GM12878 (cell line): Measurements from ENCODE around the gene VMAC. TPM values are rescaled to one million over a fixed set of nuclear protein-coding genes. Genes with fewer than 3 reads are reported as not detected.
A peak's percentile ranks its signal among the peaks of the same experiment; 100 is the strongest.

ENCODE experiments used
- ATAC-seq: fragments of 200-7000 bp; cut with Tn5 transposase; 3 replicates; pipeline ENCODE4 v1.9.1; 2020; ENCODE audit warnings: mild to moderate bottlenecking, moderate library complexity
- BruUV-seq: library from RNA; stranded (reverse); fragments of 400-500 nt; replicated peaks from 2 replicates; lab custom pipeline; 2021; lab: Mats Ljungman, UMichigan
- CTCF ChIA-PET: fragments of 300-600 bp; sonication (Branson Sonifier 250); formaldehyde crosslinking; extraction: SDS; loops from one replicate; lab custom pipeline; 2021; ENCODE audit warnings: inconsistent platforms; lab: Yijun Ruan, JAX
- POLR2A ChIA-PET: fragments of 350-600 bp; formaldehyde crosslinking; extraction: SDS; loops from one replicate; lab custom pipeline; 2021; ENCODE audit warnings: inconsistent platforms; lab: Charles Lee
- RAD21 ChIA-PET: fragments of 300-600 bp; sonication (Branson Sonifier 250); formaldehyde crosslinking; loops from one replicate; lab custom pipeline; 2023; ENCODE audit warnings: antibody characterized with exemption; ENCODE audit not compliant: unreplicated experiment; lab: Charles Lee
- SMC1A ChIA-PET: fragments of 300-600 bp; sonication (Branson Sonifier 250); formaldehyde crosslinking; loops from one replicate; lab custom pipeline; 2023; ENCODE audit not compliant: unreplicated experiment, uncharacterized antibody; lab: Charles Lee
- DNase-seq: peaks from one replicate; pipeline ENCODE4 v3.0.0-alpha.2; 2011; ENCODE audit warnings: low read depth, low spot score
- FAIRE-seq: peaks from 3 replicates; lab custom pipeline; 2011; peaks lifted over from hg19 to GRCh38; lab: Jason Lieb, UNC
- H2AFZ ChIP-seq: 2 replicates; pipeline ENCODE4 v1.6.0; 2011; ENCODE audit warnings: low read depth, low read length, control low read depth; ENCODE audit not compliant: control insufficient read depth
- H3K27ac ChIP-seq: 2 replicates; pipeline ENCODE4 v1.5.1; 2011; ENCODE audit warnings: control low read depth; ENCODE audit not compliant: control insufficient read depth, insufficient read depth
- H3K27me3 ChIP-seq, 2 experiments: replicated peaks in 1 of 2; 2 replicates each; pipeline versions ENCODE4 v1.6.0 to v1.6.1; 2011; ENCODE audit warnings: low read length in 1 of 2; ENCODE audit not compliant: control insufficient read depth in 2 of 2, insufficient read depth in 2 of 2
- H3K36me3 ChIP-seq, 2 experiments: 2 replicates each; pipeline ENCODE4 v1.5.1; 2011; ENCODE audit warnings: low read length in 1 of 2; ENCODE audit not compliant: control insufficient read depth in 2 of 2, insufficient read depth in 2 of 2
- H3K4me1 ChIP-seq: 2 replicates; pipeline ENCODE4 v1.6.1; 2011; ENCODE audit warnings: mild to moderate bottlenecking, low read length, moderate library complexity, mixed read lengths; ENCODE audit not compliant: control insufficient read depth, insufficient read depth
- H3K4me2 ChIP-seq: 2 replicates; pipeline ENCODE4 v1.6.0; 2011; ENCODE audit warnings: control low read depth; ENCODE audit not compliant: control insufficient read depth, insufficient read depth
- H3K4me3 ChIP-seq: fragments of 200-600 bp; sonication (generic); 2 replicates; pipeline ENCODE4 v1.5.1; 2016
- H3K79me2 ChIP-seq: 2 replicates; pipeline ENCODE4 v1.6.0; 2011; ENCODE audit warnings: low read length; ENCODE audit not compliant: control insufficient read depth, insufficient read depth
- H3K9ac ChIP-seq: 2 replicates; pipeline ENCODE4 v1.8.0; 2011; ENCODE audit warnings: low read length, control low read depth, mixed read lengths; ENCODE audit not compliant: control insufficient read depth, insufficient read depth
- H3K9me3 ChIP-seq: replicated peaks from 3 replicates; pipeline ENCODE4 v1.5.1; 2011; ENCODE audit warnings: mild to moderate bottlenecking, low read length; ENCODE audit not compliant: control insufficient read depth, insufficient read depth
- H4K20me1 ChIP-seq: 2 replicates; pipeline ENCODE4 v1.6.0; 2011; ENCODE audit not compliant: control insufficient read depth, insufficient read depth
- CEBPB ChIP-seq, 2 experiments: fragments of 150-350 bp in 1 of 2; IDR thresholded peaks; 2 replicates each; pipeline ENCODE4 v1.6.1; 2012 to 2014; ENCODE audit warnings: low read depth in 2 of 2, low read length in 2 of 2, borderline replicate concordance in 1 of 2, inconsistent platforms in 1 of 2
- CREB1 ChIP-seq: IDR thresholded peaks from 2 replicates; pipeline ENCODE4 v1.6.1; 2012; ENCODE audit warnings: low read depth, mild to moderate bottlenecking, inconsistent platforms
- POLR2A ChIP-seq: IDR thresholded peaks from 2 replicates; pipeline ENCODE4 v1.6.1; 2011; ENCODE audit warnings: low read depth, mild to moderate bottlenecking, low read length
- SMC3 ChIP-seq: IDR thresholded peaks from 2 replicates; pipeline ENCODE4 v1.6.1; 2011; ENCODE audit warnings: low read length, improper control_type of control experiment, borderline replicate concordance
- SPI1 ChIP-seq: IDR thresholded peaks from 2 replicates; pipeline ENCODE4 v1.6.1; 2011; ENCODE audit warnings: low read depth, mild to moderate bottlenecking, low read length, moderate library complexity, borderline replicate concordance; ENCODE audit not compliant: insufficient read depth
- STAT1 ChIP-seq: fragments of 450-650 bp; conservative IDR thresholded peaks from 2 replicates; pipeline ENCODE4 v1.6.1; 2014; ENCODE audit warnings: antibody characterized with exemption, mild to moderate bottlenecking
- WGBS: methylation state at CpG from one replicate; pipeline ENCODE4 v1.1.6; 2016; ENCODE audit warnings: low lambda C conversion rate; ENCODE audit not compliant: insufficient replicate concordance, insufficient coverage; ENCODE audit errors: missing lambda C conversion rate; 5-methylcytosine and 5-hydroxymethylcytosine counted together
- in situ Hi-C: fragments of 300-500 bp; cut with MboI; formaldehyde crosslinking; loops from 9 replicates; pipeline ENCODE4 v1.14.3; 2018; ENCODE audit warnings: mixed read lengths
- intact Hi-C: fragments of 100-400 bp; cut with micrococcal nuclease; formaldehyde crosslinking; loops from one replicate; pipeline ENCODE4 v1.14.2; 2022; ENCODE audit not compliant: unreplicated experiment
- polyA plus RNA-seq, 11 experiments: library from polyadenylated mRNA; depleted of rRNA in 4 of 11; unstranded in 6 of 11; stranded (reverse) in 5 of 11; fragments of >200 nt; fragmentation: Nextera tagmentation in 4 of 11; fragmentation: Illumina TruSeq in 1 of 11; extraction: Ambion mirVana in 4 of 11; extraction: Trizol in 1 of 11; gene quantifications; 1 replicate in 1 of 11; 2 replicates in 10 of 11; pipeline versions ENCODE4 v1.2.1 to v1.2.3, GENCODE V29; 2011 to 2016; ENCODE audit warnings: inconsistent platforms in 2 of 11, missing spikeins in 2 of 11, low read depth in 1 of 11
- total RNA-seq, 4 experiments: library from RNA; depleted of rRNA in 3 of 4; stranded (reverse); fragments of >200 nt in 3 of 4; fragmentation: Illumina TruSeq in 1 of 4; extraction: Trizol in 1 of 4; gene quantifications; 2 replicates each; pipeline versions ENCODE4 v1.2.1 to v1.2.3, GENCODE V29; 2013 to 2021
- TF ChIP-seq, protein P1 (sequence below): fragments of 450-650 bp; IDR thresholded peaks from 2 replicates; pipeline ENCODE4 v1.6.1; 2018; ENCODE audit warnings: borderline replicate concordance, mild to moderate bottlenecking; ENCODE audit not compliant: partially characterized antibody
- TF ChIP-seq, protein P2 (sequence below), 3 experiments: IDR thresholded peaks in 2 of 3; conservative IDR thresholded peaks in 1 of 3; 2 replicates each; pipeline ENCODE4 v1.5.1; 2011; ENCODE audit warnings: low read depth in 3 of 3, low read length in 3 of 3, mild to moderate bottlenecking in 3 of 3, control low read depth in 2 of 3, moderate library complexity in 2 of 3, inconsistent platforms in 1 of 3, mixed read lengths in 1 of 3; ENCODE audit not compliant: control insufficient read depth in 2 of 3, insufficient read depth in 1 of 3; ENCODE audit errors: extremely low read depth in 1 of 3

VMAC gene
- total and polyA plus RNA-seq, 10 of the 15 experiments (the other 5 are each of a cell fraction or from before 2014, with no cell fraction given), result 0.18 to 6.8 (median 1.8) TPM

DNA sequence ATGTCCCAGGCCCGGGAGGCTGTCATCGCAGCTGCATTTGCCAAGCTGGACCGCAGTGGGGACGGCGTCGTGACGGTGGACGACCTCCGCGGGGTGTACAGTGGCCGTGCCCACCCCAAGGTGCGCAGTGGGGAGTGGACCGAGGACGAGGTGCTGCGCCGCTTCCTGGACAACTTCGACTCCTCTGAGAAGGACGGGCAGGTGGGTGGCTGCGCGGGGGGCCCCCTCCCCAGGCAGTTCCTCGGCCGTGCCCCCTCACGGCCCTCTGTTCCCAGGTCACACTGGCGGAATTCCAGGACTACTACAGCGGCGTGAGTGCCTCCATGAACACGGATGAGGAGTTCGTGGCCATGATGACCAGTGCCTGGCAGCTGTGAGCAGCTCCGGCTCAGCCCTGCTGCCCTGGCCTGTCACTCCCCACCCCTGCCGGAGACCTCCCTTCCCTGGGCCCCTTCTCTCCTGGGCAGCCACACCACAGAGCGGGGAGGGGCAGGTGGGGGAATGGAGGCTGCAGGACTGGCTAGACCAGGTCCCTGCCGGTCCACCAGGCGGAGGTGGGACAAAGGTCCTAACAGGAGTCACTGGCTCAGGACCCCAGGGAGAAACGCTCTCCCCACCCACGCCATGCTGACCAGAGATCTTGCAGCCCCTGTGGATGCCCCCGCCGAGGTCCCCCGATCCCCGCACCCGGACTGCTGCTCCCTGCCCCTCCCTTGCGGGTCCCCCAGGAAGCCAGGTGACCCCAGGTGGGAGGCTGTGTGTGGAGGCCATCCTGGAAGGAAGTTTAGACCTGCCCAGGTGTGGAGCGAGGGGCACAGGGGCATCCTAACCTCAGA is 10.5 kb downstream of the VMAC start:
- BruUV-seq, result no TSS peak
- Histone ChIP-seq H3K79me2 (no peaks in the 10 kb centered on the region), H3K4me1 (no peaks in the 10 kb centered on the region), H3K27me3 (no peaks in the 10 kb centered on the region), H3K9me3 (no peaks in the 10 kb centered on the region), H3K36me3 (peaks cover 3 to 27% of the 10 kb centered on the region in 2 experiments; a peak in 3 of 4 replicates), H3K4me2 (no peak overlapping the region), H3K4me3 (no peak overlapping the region), H4K20me1 (no peaks in the 10 kb centered on the region), H3K9ac (no peak overlapping the region), H2AFZ (no peak overlapping the region), H3K27ac (no peak overlapping the region)
- SMC1A ChIA-PET, result no interaction called here
- no peak for DNase-seq
- no peak for ATAC-seq
- POLR2A ChIA-PET, result no interaction called here
- WGBS, result 97% methylated on average over 42 of the region's 42 CpGs
- CTCF ChIA-PET, result no interaction called here
- RAD21 ChIA-PET, result no interaction called here
- TF ChIP-seq, protein P1, sequence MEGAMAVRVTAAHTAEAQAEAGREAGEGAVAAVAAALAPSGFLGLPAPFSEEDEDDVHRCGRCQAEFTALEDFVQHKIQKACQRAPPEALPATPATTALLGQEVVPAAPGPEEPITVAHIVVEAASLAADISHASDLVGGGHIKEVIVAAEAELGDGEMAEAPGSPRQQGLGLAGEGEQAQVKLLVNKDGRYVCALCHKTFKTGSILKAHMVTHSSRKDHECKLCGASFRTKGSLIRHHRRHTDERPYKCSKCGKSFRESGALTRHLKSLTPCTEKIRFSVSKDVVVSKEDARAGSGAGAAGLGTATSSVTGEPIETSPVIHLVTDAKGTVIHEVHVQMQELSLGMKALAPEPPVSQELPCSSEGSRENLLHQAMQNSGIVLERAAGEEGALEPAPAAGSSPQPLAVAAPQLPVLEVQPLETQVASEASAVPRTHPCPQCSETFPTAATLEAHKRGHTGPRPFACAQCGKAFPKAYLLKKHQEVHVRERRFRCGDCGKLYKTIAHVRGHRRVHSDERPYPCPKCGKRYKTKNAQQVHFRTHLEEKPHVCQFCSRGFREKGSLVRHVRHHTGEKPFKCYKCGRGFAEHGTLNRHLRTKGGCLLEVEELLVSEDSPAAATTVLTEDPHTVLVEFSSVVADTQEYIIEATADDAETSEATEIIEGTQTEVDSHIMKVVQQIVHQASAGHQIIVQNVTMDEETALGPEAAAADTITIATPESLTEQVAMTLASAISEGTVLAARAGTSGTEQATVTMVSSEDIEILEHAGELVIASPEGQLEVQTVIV, result no peak
- TF ChIP-seq POLR2A, result peak; percentile 42; the same call in 1 of the 2 replicates
- in situ Hi-C loops (no loop called here), intact Hi-C loops (no loop called here)
- no peak for FAIRE-seq

DNA sequence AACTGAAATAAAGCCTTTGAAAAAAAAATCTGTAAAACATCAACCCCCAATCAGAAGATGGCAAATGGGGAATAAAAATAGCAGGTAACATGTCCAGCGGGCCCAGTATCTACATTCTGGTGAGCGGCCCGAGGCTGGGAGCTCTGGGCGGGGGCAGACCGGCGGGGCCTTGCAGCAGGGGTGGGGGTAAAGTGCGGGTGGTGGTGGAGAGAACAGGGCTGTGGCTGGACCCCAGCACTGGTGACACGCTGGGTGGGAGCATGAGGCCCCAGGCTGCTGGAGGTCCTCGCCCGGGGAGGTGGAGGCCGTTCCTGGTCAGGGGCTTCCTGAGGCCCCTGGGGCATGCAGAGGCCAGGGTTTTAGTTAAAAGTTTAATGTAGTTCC is 11.1 kb downstream of the VMAC start:
- no peak overlapping the region for H2AFZ ChIP-seq
- DNase-seq, result no peak
- FAIRE-seq, result no peak
- TF ChIP-seq CEBPB (IDR thresholded peaks at IDR 0.05; ENCODE audit: borderline replicate concordance in 1 of 2, low read depth in 2 of 2, low read length in 2 of 2) (no peak), SMC3 (no peak), SPI1 (no peak), STAT1 (no peak), CREB1 (no peak)
- TF ChIP-seq, protein P2, sequence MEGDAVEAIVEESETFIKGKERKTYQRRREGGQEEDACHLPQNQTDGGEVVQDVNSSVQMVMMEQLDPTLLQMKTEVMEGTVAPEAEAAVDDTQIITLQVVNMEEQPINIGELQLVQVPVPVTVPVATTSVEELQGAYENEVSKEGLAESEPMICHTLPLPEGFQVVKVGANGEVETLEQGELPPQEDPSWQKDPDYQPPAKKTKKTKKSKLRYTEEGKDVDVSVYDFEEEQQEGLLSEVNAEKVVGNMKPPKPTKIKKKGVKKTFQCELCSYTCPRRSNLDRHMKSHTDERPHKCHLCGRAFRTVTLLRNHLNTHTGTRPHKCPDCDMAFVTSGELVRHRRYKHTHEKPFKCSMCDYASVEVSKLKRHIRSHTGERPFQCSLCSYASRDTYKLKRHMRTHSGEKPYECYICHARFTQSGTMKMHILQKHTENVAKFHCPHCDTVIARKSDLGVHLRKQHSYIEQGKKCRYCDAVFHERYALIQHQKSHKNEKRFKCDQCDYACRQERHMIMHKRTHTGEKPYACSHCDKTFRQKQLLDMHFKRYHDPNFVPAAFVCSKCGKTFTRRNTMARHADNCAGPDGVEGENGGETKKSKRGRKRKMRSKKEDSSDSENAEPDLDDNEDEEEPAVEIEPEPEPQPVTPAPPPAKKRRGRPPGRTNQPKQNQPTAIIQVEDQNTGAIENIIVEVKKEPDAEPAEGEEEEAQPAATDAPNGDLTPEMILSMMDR (IDR thresholded peaks at IDR 0.05 in 2 of 3, conservative IDR thresholded peaks at IDR 0.05 in 1 of 3; ENCODE audit: control insufficient read depth in 2 of 3, extremely low read depth in 1 of 3, insufficient read depth in 1 of 3, low read depth in 3 of 3, low read length in 3 of 3), result no peak
- BruUV-seq, result no TSS peak
- no peaks in the 10 kb centered on the region for H4K20me1 ChIP-seq
- CTCF ChIA-PET, result no interaction called here
- no peak for ATAC-seq
- whole genome bisulfite sequencing, result 93% methylated on average over 11 of the region's 11 CpGs
- intact Hi-C loops (no loop called here), in situ Hi-C loops (no loop called here)
- peaks cover 3 to 27% of the 10 kb centered on the region in 2 experiments; a peak in 3 of 4 replicates for H3K36me3 ChIP-seq
- RAD21 ChIA-PET, result no interaction called here
- H3K9ac ChIP-seq, result no peak overlapping the region
- H3K27me3 ChIP-seq, result no peaks in the 10 kb centered on the region
- SMC1A ChIA-PET, result no interaction called here
- H3K9me3 ChIP-seq, result no peaks in the 10 kb centered on the region
- no peaks in the 10 kb centered on the region for H3K4me1 ChIP-seq
- POLR2A ChIA-PET, result no interaction called here
- H3K79me2 ChIP-seq, result no peaks in the 10 kb centered on the region
- H3K27ac ChIP-seq, result no peak overlapping the region
- no peak overlapping the region for H3K4me2 ChIP-seq
- H3K4me3 ChIP-seq, result no peak overlapping the region
